GM19452 (cell line): ENCODE data around the gene KITLG.
"Not testable (repeated sequence)": the region's sequence is repeated elsewhere in the genome, so short reads cannot be mapped to it uniquely, and the experiment has no call there.

Source experiments
- ATAC-seq: cut with Tn5 transposase; IDR thresholded peaks from one replicate; pipeline ENCODE4 v1.9.1; 2021; ENCODE audit not compliant: unreplicated experiment

The KITLG gene

GRCh38 chr12:88496429-88496828, 83.8 kb downstream of the KITLG start:
- no peak for ATAC-seq

- no peak for ATAC-seq
Observed at GRCh38 chr12:88495031-88495430, 85.2 kb downstream of the KITLG start.

GRCh38 chr12:88494520-88494919, 85.8 kb downstream of the KITLG start:
- no peak for ATAC-seq

GRCh38 chr12:88493636-88494035, 86.6 kb downstream of the KITLG start:
- no peak for ATAC-seq

- no peak for ATAC-seq
Observed at GRCh38 chr12:88490425-88490824, 89.8 kb downstream of the KITLG start.

GRCh38 chr12:88472775-88473174, 107.5 kb downstream of the KITLG start:
- ATAC-seq: no peak

- no peak for ATAC-seq
Observed at GRCh38 chr12:88472248-88472647, 108.0 kb downstream of the KITLG start.

- ATAC-seq: no peak
Observed at GRCh38 chr12:88471331-88472045, 108.8 kb downstream of the KITLG start.

GRCh38 chr12:88469154-88469553, 111.1 kb downstream of the KITLG start:
- ATAC-seq: no peak

GRCh38 chr12:88468581-88468980, 111.7 kb downstream of the KITLG start:
- ATAC-seq: no peak

GRCh38 chr12:88466708-88467107, 113.6 kb downstream of the KITLG start:
- not testable (repeated sequence) for ATAC-seq

- no peak for ATAC-seq
Observed at GRCh38 chr12:88458327-88458726, 121.9 kb downstream of the KITLG start.

GRCh38 chr12:88453323-88453722, 126.9 kb downstream of the KITLG start:
- ATAC-seq: no peak

GRCh38 chr12:88451205-88451604, 129.1 kb downstream of the KITLG start:
- ATAC-seq: no peak

- no peak for ATAC-seq
Observed at GRCh38 chr12:88450136-88450535, 130.1 kb downstream of the KITLG start.

- ATAC-seq: no peak
Observed at GRCh38 chr12:88448337-88448915, 131.8 kb downstream of the KITLG start.

GRCh38 chr12:88445705-88446394, 134.4 kb downstream of the KITLG start:
- no peak for ATAC-seq

GRCh38 chr12:88444481-88444880, 135.8 kb downstream of the KITLG start:
- no peak for ATAC-seq
